GM23338 (cell line): ENCODE results near the gene OIP5. TPM values are rescaled to one million over a fixed set of nuclear protein-coding genes. Genes with fewer than 3 reads are reported as not detected.

ENCODE experiments used
- ATAC-seq: fragments of 200-7000 bp; cut with Tn5 transposase; 3 replicates; pipeline ENCODE4 v1.9.1; 2020
- DNase-seq: peaks from one replicate; pipeline ENCODE4 v3.0.0-alpha.2; 2015; ENCODE audit warnings: low spot score
- H2AFZ ChIP-seq: fragments of 200-600 bp; sonication (generic); 2 replicates; pipeline ENCODE4 v1.8.0; 2016; ENCODE audit warnings: antibody characterized with exemption, mild to moderate bottlenecking, moderate library complexity
- H3F3A ChIP-seq: fragments of 200-600 bp; sonication (generic); replicated peaks from 2 replicates; pipeline ENCODE4 v1.8.0; 2017; ENCODE audit warnings: antibody characterized with exemption, mixed run types, low read depth
- H3K27ac ChIP-seq: fragments of 200-600 bp; sonication (generic); 2 replicates; pipeline ENCODE4 v1.6.1; 2016; ENCODE audit warnings: low read depth
- H3K27me3 ChIP-seq: fragments of 200-600 bp; sonication (generic); 2 replicates; pipeline ENCODE4 v1.8.0; 2016; ENCODE audit warnings: mild to moderate bottlenecking, mixed run types, moderate library complexity; ENCODE audit not compliant: insufficient read depth
- H3K36me3 ChIP-seq: fragments of 200-600 bp; sonication (generic); 2 replicates; pipeline ENCODE4 v1.8.0; 2016; ENCODE audit warnings: mild to moderate bottlenecking; ENCODE audit not compliant: insufficient read depth
- H3K4me1 ChIP-seq: fragments of 200-600 bp; sonication (generic); 2 replicates; pipeline ENCODE4 v1.8.0; 2016; ENCODE audit warnings: mild to moderate bottlenecking, moderate library complexity; ENCODE audit not compliant: insufficient read depth
- H3K4me2 ChIP-seq: fragments of 200-600 bp; sonication (generic); 2 replicates; pipeline ENCODE4 v1.7.1; 2017; ENCODE audit warnings: mixed run types
- H3K4me3 ChIP-seq: fragments of 200-600 bp; sonication (generic); 2 replicates; pipeline ENCODE4 v1.6.1; 2016; ENCODE audit warnings: mixed run types
- H3K79me2 ChIP-seq: fragments of 200-600 bp; sonication (generic); replicated peaks from 2 replicates; pipeline ENCODE4 v1.8.0; 2017; ENCODE audit warnings: mild to moderate bottlenecking; ENCODE audit not compliant: insufficient read depth
- H3K9me2 ChIP-seq: fragments of 200-600 bp; sonication (generic); 2 replicates; pipeline ENCODE4 v1.8.0; 2017; ENCODE audit not compliant: insufficient read depth
- H4K20me1 ChIP-seq: fragments of 200-600 bp; sonication (generic); replicated peaks from 2 replicates; pipeline ENCODE4 v1.8.0; 2017; ENCODE audit warnings: mild to moderate bottlenecking; ENCODE audit not compliant: insufficient read depth
- H3K27ac Mint-ChIP-seq: 2 replicates; pipeline ENCODE4 v1.8.0; 2020; ENCODE audit warnings: inconsistent platforms, mild to moderate bottlenecking, moderate library complexity, mixed read lengths
- H3K27me3 Mint-ChIP-seq: 3 replicates; pipeline ENCODE4 v1.8.0; 2022; ENCODE audit warnings: low read depth, mild to moderate bottlenecking, moderate library complexity, mixed read lengths, inconsistent platforms; ENCODE audit not compliant: insufficient read depth, poor library complexity
- H3K36me3 Mint-ChIP-seq: 3 replicates; pipeline ENCODE4 v1.8.0; 2021; ENCODE audit warnings: low read depth, mild to moderate bottlenecking, inconsistent platforms, moderate library complexity, mixed read lengths
- H3K4me1 Mint-ChIP-seq: 3 replicates; pipeline ENCODE4 v1.8.0; 2020; ENCODE audit warnings: mild to moderate bottlenecking, inconsistent platforms, mixed read lengths
- H3K4me3 Mint-ChIP-seq: 3 replicates; pipeline ENCODE4 v1.8.0; 2021; ENCODE audit warnings: moderate library complexity, mild to moderate bottlenecking, inconsistent platforms, mixed read lengths
- H3K9me3 Mint-ChIP-seq: 3 replicates; pipeline ENCODE4 v1.8.0; 2020; ENCODE audit warnings: moderate library complexity, mild to moderate bottlenecking, inconsistent platforms, mixed read lengths
- CREB1 ChIP-seq: fragments of 250-450 bp; sonication (Bioruptor Pico); IDR thresholded peaks from 2 replicates; pipeline ENCODE4 v1.5.0; 2020; ENCODE audit warnings: low read depth, mild to moderate bottlenecking, moderate library complexity
- CTCF ChIP-seq, 2 experiments: fragments of 200-600 bp in 1 of 2; sonication (generic) in 1 of 2; conservative IDR thresholded peaks; 2 replicates each; pipeline versions ENCODE4 v1.5.1 to v1.6.1; 2016 to 2017; ENCODE audit warnings: antibody characterized with exemption in 2 of 2, low read depth in 2 of 2, mild to moderate bottlenecking in 2 of 2, moderate library complexity in 1 of 2
- ETS1 ChIP-seq: IDR thresholded peaks from 2 replicates; pipeline ENCODE4 v1.6.1; 2016; ENCODE audit warnings: antibody characterized with exemption
- EZH2 ChIP-seq: fragments of 200-600 bp; sonication (generic); IDR thresholded peaks from one replicate; pipeline ENCODE4 v1.8.0; 2017; ENCODE audit warnings: antibody characterized with exemption, mild to moderate bottlenecking, low read depth; ENCODE audit not compliant: unreplicated experiment
- EZH2phosphoT487 ChIP-seq: fragments of 200-600 bp; sonication (generic); IDR thresholded peaks from one replicate; pipeline ENCODE4 v1.8.1; 2018; ENCODE audit warnings: antibody characterized with exemption; ENCODE audit not compliant: unreplicated experiment
- JUNB ChIP-seq: IDR thresholded peaks from one replicate; pipeline ENCODE4 v1.6.1; 2016; ENCODE audit warnings: antibody characterized with exemption; ENCODE audit not compliant: unreplicated experiment
- NANOG ChIP-seq: IDR thresholded peaks from 2 replicates; pipeline ENCODE4 v1.6.1; 2016; ENCODE audit warnings: antibody characterized with exemption, borderline replicate concordance
- POLR2AphosphoS5 ChIP-seq: IDR thresholded peaks from 2 replicates; pipeline ENCODE4 v1.6.1; 2016; ENCODE audit warnings: antibody characterized with exemption, low read depth
- REST ChIP-seq: IDR thresholded peaks from one replicate; pipeline ENCODE4 v1.6.1; 2018; ENCODE audit warnings: antibody characterized with exemption; ENCODE audit not compliant: unreplicated experiment
- STAT1 ChIP-seq: IDR thresholded peaks from one replicate; pipeline ENCODE4 v1.6.1; 2016; ENCODE audit warnings: antibody characterized with exemption; ENCODE audit not compliant: unreplicated experiment
- ZNF114 ChIP-seq: fragments of 250-450 bp; sonication (Bioruptor Pico); IDR thresholded peaks from 2 replicates; pipeline ENCODE4 v1.5.0; 2020; ENCODE audit warnings: mild to moderate bottlenecking, moderate library complexity
- ZNF331 ChIP-seq: fragments of 250-450 bp; sonication (Bioruptor Pico); IDR thresholded peaks from 2 replicates; pipeline ENCODE4 v1.5.0; 2020; ENCODE audit warnings: low read depth, mild to moderate bottlenecking, moderate library complexity
- long read RNA-seq: library from polyadenylated mRNA; unstranded; transcript quantifications from one replicate; pipeline ENCODE4 v2.0.0, GENCODE V29; 2020; ENCODE audit not compliant: unreplicated experiment
- polyA plus RNA-seq: library from polyadenylated mRNA; unstranded; fragments of >200 nt; fragmentation: Nextera tagmentation; extraction: Ambion mirVana; gene quantifications from 2 replicates; pipeline ENCODE4 v1.2.1, GENCODE V29; 2016
- total RNA-seq: library from RNA; depleted of rRNA; stranded (reverse); fragments of >200 nt; shearing (Covaris generic); gene quantifications from 2 replicates; pipeline ENCODE4 v1.2.3, GENCODE V29; 2014; rRNA removed

OIP5 gene
- 53.1 and 61.1 TPM in 2 replicates for total RNA-seq
- polyA plus RNA-seq, result 60.0 and 71.7 TPM in 2 replicates
- long read RNA-seq, transcript OIP5-201 (5 exons, 1,236 nt), result major isoform, 48 of 57 reads
- long read RNA-seq, partial matches to known transcripts, result 1 of 57 reads
- long read RNA-seq, other reads (novel, unspliced or antisense), result 7 of 57 reads

- peaks cover 7% of the 10 kb centered on the region for H3K27me3 Mint-ChIP-seq
- Histone ChIP-seq H3K9me2 (no peaks in the 10 kb centered on the region), H3K4me3 (peak within 1 kb of the TSS; percentile 75), H2AFZ (peak within 1 kb of the TSS; percentile 57), H3F3A (no peaks in the 10 kb centered on the region; the same call in 1 of the 2 replicates), H3K36me3 (peaks cover 10% of the 10 kb centered on the region; the same call in 1 of the 2 replicates), H3K4me2 (peak within 1 kb of the TSS; percentile 85), H3K4me1 (peaks cover 17% of the 10 kb centered on the region; the same call in 1 of the 2 replicates), H3K27me3 (no peaks in the 10 kb centered on the region), H3K79me2 (peaks cover 58% of the 10 kb centered on the region), H3K27ac (peak within 1 kb of the TSS; percentile 77), H4K20me1 (peaks cover 5% of the 10 kb centered on the region)
- DNase-seq (peak; percentile 100), ATAC-seq (peak; percentile 95)
- peaks cover 22% of the 10 kb centered on the region for H3K36me3 Mint-ChIP-seq
- peaks cover 8% of the 10 kb centered on the region; the same call in 2 of the 3 replicates for H3K4me1 Mint-ChIP-seq
- H3K27ac Mint-ChIP-seq, result peak within 1 kb of the TSS; percentile 100
- peak within 1 kb of the TSS; percentile 98 for H3K4me3 Mint-ChIP-seq
- H3K9me3 Mint-ChIP-seq, result no peaks in the 10 kb centered on the region; the same call in 2 of the 3 replicates
- TF ChIP-seq JUNB, result no peak
- TF ChIP-seq ETS1, result no peak; the same call in 1 of the 2 replicates
- peak; percentile 93 for TF ChIP-seq POLR2AphosphoS5
- TF ChIP-seq NANOG, result no peak
- peak in 1 of 2 experiments; percentile 59; a peak in 1 of 4 replicates for TF ChIP-seq CTCF (conservative IDR thresholded peaks at IDR 0.05; ENCODE audit: low read depth in 2 of 2)
- TF ChIP-seq ZNF331 (CRISPR knock-in tag), result no peak
- no peak for TF ChIP-seq EZH2phosphoT487
- peak; percentile 61; the same call in 1 of the 2 replicates for TF ChIP-seq ZNF114 (CRISPR knock-in tag)
- no peak for TF ChIP-seq EZH2
- TF ChIP-seq STAT1, result no peak
- TF ChIP-seq CREB1 (CRISPR knock-in tag), result peak; percentile 59; the same call in 1 of the 2 replicates
- TF ChIP-seq REST, result peak; percentile 23
Measured at GRCh38 chr15:41332194-41333025, at the start of gene OIP5, which contains the start of gene NUSAP1. Gene OIP5, minus strand, starts transcription at chr15:41332591. Its CDS starts 30 bp downstream, at chr15:41332561. Gene NUSAP1, plus strand, starts transcription at chr15:41332881. Its CDS starts 77 bp downstream, at chr15:41332958.
